Subcutaneous abdominal adipose tissue (tissue), 5 donors: ENCODE data around the gene CHAF1A.

Experiments
- H3K27ac ChIP-seq: one replicate; pipeline ENCODE4 v1.7.0; 2013; ENCODE audit warnings: low read depth, mild to moderate bottlenecking, inconsistent platforms, low read length, moderate library complexity
- H3K27me3 ChIP-seq, 5 donors: one replicate each; pipeline ENCODE4 v1.7.0; 2013; ENCODE audit warnings: low read length in 5 of 5, inconsistent platforms in 1 of 5; ENCODE audit not compliant: control insufficient read depth in 5 of 5, insufficient read depth in 4 of 5
- H3K36me3 ChIP-seq, 5 donors: one replicate each; pipeline ENCODE4 v1.7.0; 2013; ENCODE audit warnings: low read length in 5 of 5; ENCODE audit not compliant: control insufficient read depth in 5 of 5, insufficient read depth in 5 of 5
- H3K4me1 ChIP-seq, 5 donors: one replicate each; pipeline ENCODE4 v1.7.0; 2013; ENCODE audit warnings: low read length in 5 of 5, mild to moderate bottlenecking in 3 of 5, moderate library complexity in 1 of 5; ENCODE audit not compliant: control insufficient read depth in 5 of 5, insufficient read depth in 5 of 5
- H3K4me3 ChIP-seq, 5 donors: one replicate each; pipeline ENCODE4 v1.7.0; 2013; ENCODE audit warnings: low read length in 5 of 5, low read depth in 1 of 5
- H3K9ac ChIP-seq, 5 donors: one replicate each; pipeline ENCODE4 v1.7.0; 2013; ENCODE audit warnings: low read length in 5 of 5, mild to moderate bottlenecking in 4 of 5, moderate library complexity in 3 of 5
- H3K9me3 ChIP-seq, 5 donors: one replicate each; pipeline ENCODE4 v1.7.0; 2013; ENCODE audit warnings: low read length in 5 of 5; ENCODE audit not compliant: control insufficient read depth in 5 of 5
- donor health status: healthy.
- donor health status: healthy.
- donor health status: healthy.
- donor health status: healthy.
- donor health status: healthy.

The CHAF1A gene

GRCh38 chr19:4403005-4403761 is 743 bp downstream of the CHAF1A start:
- H3K27ac ChIP-seq = no peak overlapping the region
- no peaks in the 10 kb centered on the region for H3K36me3 ChIP-seq
- peaks cover 7 to 52% (median 40%) of the 10 kb centered on the region in 5 donors for H3K4me1 ChIP-seq
- no peaks in the 10 kb centered on the region for H3K27me3 ChIP-seq
- peak overlapping the region; percentile 70 to 86 (median 75) for H3K4me3 ChIP-seq
- H3K9me3 ChIP-seq = no peaks in the 10 kb centered on the region
- H3K9ac ChIP-seq = peak overlapping the region; percentile 11 to 85 (median 83)

- Histone ChIP-seq H3K4me1 (peaks cover 7 to 30% (median 25%) of the 10 kb centered on the region in 5 donors), H3K27me3 (no peaks in the 10 kb centered on the region), H3K9ac (no peak overlapping the region), H3K4me3 (no peak overlapping the region), H3K36me3 (peaks cover 0 to 11% (median 11%) of the 10 kb centered on the region in 5 donors), H3K9me3 (no peaks in the 10 kb centered on the region), H3K27ac (no peak overlapping the region)
Observed at GRCh38 chr19:4405977-4406376, 3.5 kb downstream of the CHAF1A start.

- H3K36me3 ChIP-seq = peaks cover 0 to 11% (median 11%) of the 10 kb centered on the region in 5 donors
- no peak overlapping the region for H3K27ac ChIP-seq
- H3K27me3 ChIP-seq = no peaks in the 10 kb centered on the region
- H3K4me1 ChIP-seq = peaks cover 7 to 23% (median 22%) of the 10 kb centered on the region in 5 donors
- no peaks in the 10 kb centered on the region for H3K9me3 ChIP-seq
- no peak overlapping the region for H3K9ac ChIP-seq
- H3K4me3 ChIP-seq = no peak overlapping the region
Observed at GRCh38 chr19:4406626-4407025, 4.2 kb downstream of the CHAF1A start.

GRCh38 chr19:4409123-4409933 is 6.9 kb downstream of the CHAF1A start:
- peaks cover 2 to 10% (median 8%) of the 10 kb centered on the region in 5 donors for H3K4me1 ChIP-seq
- H3K27me3 ChIP-seq = no peaks in the 10 kb centered on the region
- H3K27ac ChIP-seq = no peak overlapping the region
- H3K36me3 ChIP-seq = peaks cover 0 to 24% (median 16%) of the 10 kb centered on the region in 5 donors
- no peak overlapping the region for H3K4me3 ChIP-seq
- no peak overlapping the region for H3K9ac ChIP-seq
- H3K9me3 ChIP-seq = no peaks in the 10 kb centered on the region

- Histone ChIP-seq H3K27ac (no peak overlapping the region), H3K4me3 (no peak overlapping the region), H3K9me3 (no peaks in the 10 kb centered on the region), H3K27me3 (no peaks in the 10 kb centered on the region), H3K36me3 (peaks cover 0 to 24% (median 16%) of the 10 kb centered on the region in 5 donors), H3K4me1 (peaks cover 0 to 17% (median 13%) of the 10 kb centered on the region in 5 donors), H3K9ac (no peak overlapping the region)
Observed at GRCh38 chr19:4413588-4413987, 11.1 kb downstream of the CHAF1A start.

GRCh38 chr19:4414144-4414799 is 11.8 kb downstream of the CHAF1A start:
- H3K9me3 ChIP-seq = no peaks in the 10 kb centered on the region
- H3K27ac ChIP-seq = no peak overlapping the region
- H3K4me3 ChIP-seq = no peak overlapping the region
- H3K9ac ChIP-seq = peak overlapping the region in 1 of 5 donors; percentile 20
- peaks cover 0 to 17% (median 13%) of the 10 kb centered on the region in 5 donors for H3K4me1 ChIP-seq
- peaks cover 0 to 25% (median 15%) of the 10 kb centered on the region in 5 donors for H3K36me3 ChIP-seq
- H3K27me3 ChIP-seq = no peaks in the 10 kb centered on the region

- Histone ChIP-seq H3K9ac (peak overlapping the region in 2 of 5 donors; percentile 20 to 66), H3K9me3 (no peaks in the 10 kb centered on the region), H3K4me1 (peaks cover 0 to 17% (median 13%) of the 10 kb centered on the region in 5 donors), H3K36me3 (peaks cover 0 to 19% (median 9%) of the 10 kb centered on the region in 5 donors), H3K4me3 (no peak overlapping the region), H3K27ac (no peak overlapping the region), H3K27me3 (no peaks in the 10 kb centered on the region)
Observed at GRCh38 chr19:4414800-4415321, 12.4 kb downstream of the CHAF1A start.

- Histone ChIP-seq H3K27me3 (no peaks in the 10 kb centered on the region), H3K27ac (no peak overlapping the region), H3K9me3 (no peaks in the 10 kb centered on the region), H3K4me1 (peaks cover 0 to 17% (median 16%) of the 10 kb centered on the region in 5 donors), H3K4me3 (no peak overlapping the region), H3K36me3 (peaks cover 0 to 14% (median 6%) of the 10 kb centered on the region in 5 donors), H3K9ac (peak overlapping the region in 1 of 5 donors; percentile 66)
Observed at GRCh38 chr19:4415352-4415751, 12.9 kb downstream of the CHAF1A start.

GRCh38 chr19:4416268-4416667 is 13.8 kb downstream of the CHAF1A start:
- Histone ChIP-seq H3K27me3 (no peaks in the 10 kb centered on the region), H3K4me1 (peaks cover 0 to 17% (median 16%) of the 10 kb centered on the region in 5 donors), H3K27ac (no peak overlapping the region), H3K4me3 (no peak overlapping the region), H3K36me3 (peaks cover 0 to 14% (median 6%) of the 10 kb centered on the region in 5 donors), H3K9ac (no peak overlapping the region), H3K9me3 (no peaks in the 10 kb centered on the region)
